ENCODE results near the gene DCLK2. TPM values are rescaled to one million over a fixed set of nuclear protein-coding genes. Genes with fewer than 3 reads are reported as not detected.

Gene DCLK2
- total RNA-seq, 1 experiment from 2014 or later: 2.7 TPM

DNA sequence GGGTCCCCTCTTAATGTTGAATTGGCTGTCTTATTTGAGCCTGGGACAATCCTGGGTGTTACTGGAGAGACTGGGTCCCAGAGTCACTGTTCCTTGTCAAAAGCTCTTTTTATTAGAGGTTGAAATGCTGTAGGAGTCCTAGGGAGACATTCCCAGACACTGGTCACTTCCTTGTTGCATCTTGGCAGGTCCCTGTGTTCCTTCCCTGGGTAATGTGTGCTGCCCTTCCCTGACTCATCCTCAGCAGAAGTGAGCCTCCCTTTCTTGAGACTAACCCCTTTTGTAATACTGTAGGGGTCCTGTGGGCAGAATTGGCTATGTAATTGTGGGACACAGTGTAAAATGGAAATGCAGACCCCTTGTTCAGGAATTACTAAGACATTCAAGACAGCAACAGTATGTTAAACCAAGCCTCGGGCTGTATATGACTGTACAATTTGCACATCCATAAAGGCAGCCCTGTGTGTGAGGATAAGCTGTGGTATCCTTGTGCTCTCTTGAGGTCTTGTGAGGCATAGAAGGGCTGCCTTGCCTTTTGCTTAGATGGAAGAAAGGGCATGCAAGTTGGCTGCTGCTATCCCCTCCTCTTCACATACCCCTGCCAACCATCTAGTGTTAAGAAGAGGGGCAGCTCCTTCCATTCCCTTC, 53.5 kb downstream of the DCLK2 start (continued):
- TF ChIP-seq YY1 (IDR thresholded peaks at IDR 0.05; ENCODE audit: extremely low read depth, insufficient replicate concordance, low read depth, low read length) (no peak), POLR2AphosphoS5 (IDR thresholded peaks at IDR 0.05; ENCODE audit: low read depth, low read length) (no peak), EGR1 (IDR thresholded peaks at IDR 0.05; ENCODE audit: low read depth) (no peak)

GRCh38 chr4:150133605-150134004, 55.4 kb downstream of the DCLK2 start:
- intact Hi-C loops (cut with micrococcal nuclease): no loop called here
- no TSS peak for BruUV-seq (replicated peaks)
- H3K27me3 ChIP-seq (ENCODE audit: insufficient read depth, low read length): no peaks in the 10 kb centered on the region
- H3K4me1 ChIP-seq (ENCODE audit: control insufficient read depth in 1 of 2, insufficient read depth in 2 of 2, low read length in 2 of 2): peaks cover 0 to 9% of the 10 kb centered on the region in 2 experiments; a peak in 1 of 4 replicates
- H3K4me2 ChIP-seq (ENCODE audit: low read length): no peak overlapping the region
- CTCF ChIA-PET: no interaction called here
- no peaks in the 10 kb centered on the region for H3K9me3 ChIP-seq (ENCODE audit: control insufficient read depth in 1 of 2, insufficient read depth in 1 of 2, low read depth in 1 of 2, low read length in 2 of 2)
- RAD21 ChIA-PET (ENCODE audit: low non-redundant PET in 1 of 2, low total read pairs in 2 of 2, uncharacterized antibody in 2 of 2, unreplicated experiment in 2 of 2): no interaction called here
- POLR2A ChIA-PET: no interaction called here
- H3K9me2 ChIP-seq (ENCODE audit: insufficient read depth): no peaks in the 10 kb centered on the region
- DNase-seq (ENCODE audit: low read depth, low spot score): no peak
- no peaks in the 10 kb centered on the region for H4K20me1 ChIP-seq (ENCODE audit: insufficient read depth)
- no peak overlapping the region for H3K9ac ChIP-seq (ENCODE audit: low read length)
- H2AFZ ChIP-seq (ENCODE audit: low read depth, low read length, poor library complexity, severe bottlenecking): no peak overlapping the region
- no peak overlapping the region for H3K4me3 ChIP-seq (replicated peaks in 1 of 2; ENCODE audit: low read depth in 1 of 2, low read length in 2 of 2)
- H3K27ac ChIP-seq (ENCODE audit: low read depth, low read length): no peak overlapping the region
- no peak for TF ChIP-seq EZH2phosphoT487 (IDR thresholded peaks at IDR 0.05; ENCODE audit: borderline replicate concordance)
- TF ChIP-seq POLR2A (IDR thresholded peaks at IDR 0.05; ENCODE audit: borderline replicate concordance, extremely low read depth, insufficient read depth, insufficient read length): no peak
- TF ChIP-seq ZNF274 (IDR thresholded peaks at IDR 0.05; ENCODE audit: low read depth, low read length): no peak
- TF ChIP-seq, protein P1, sequence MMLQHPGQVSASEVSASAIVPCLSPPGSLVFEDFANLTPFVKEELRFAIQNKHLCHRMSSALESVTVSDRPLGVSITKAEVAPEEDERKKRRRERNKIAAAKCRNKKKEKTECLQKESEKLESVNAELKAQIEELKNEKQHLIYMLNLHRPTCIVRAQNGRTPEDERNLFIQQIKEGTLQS (IDR thresholded peaks at IDR 0.05): no peak
- TF ChIP-seq SIN3A (IDR thresholded peaks at IDR 0.05; ENCODE audit: low read depth): no peak
- TF ChIP-seq ZFX (IDR thresholded peaks at IDR 0.05): no peak
- no peak for ATAC-seq
- no peaks in the 10 kb centered on the region for H3K36me3 ChIP-seq (ENCODE audit: control insufficient read depth in 1 of 2, insufficient read depth in 2 of 2, low read length in 2 of 2)
- no peaks in the 10 kb centered on the region for H3K79me2 ChIP-seq (ENCODE audit: insufficient read depth, low read length)

All from HCT116 (cell line).